Stimulated activated CD8-positive, alpha-beta memory T cell treated with anti-CD3 and anti-CD28 coated beads, Interleukin-7, amount 100 ng/mL, for 4 hours (primary cell): ENCODE results near the gene PGR.

Experiments
- DNase-seq, 2 donors: peaks; one replicate each; pipeline ENCODE4 v3.0.0-alpha.2; 2020; ENCODE audit warnings: low read depth in 2 of 2

PGR gene

GRCh38 chr11:101129203-101129943 lies at the start of gene PGR:
PGR (minus strand) TSS chr11:101129813; CDS start chr11:101129070, 743 bp downstream.
- no peak for DNase-seq

GRCh38 chr11:101176381-101176780 lies 46.8 kb upstream of the PGR start:
- DNase-seq: no peak

- no peak for DNase-seq
Measured at GRCh38 chr11:101169944-101170343, 40.3 kb upstream of the PGR start.

GRCh38 chr11:101166038-101166437 lies 36.4 kb upstream of the PGR start:
- no peak for DNase-seq

GRCh38 chr11:101158119-101158518 lies 28.5 kb upstream of the PGR start:
- no peak for DNase-seq

GRCh38 chr11:101138245-101138930 lies 8.8 kb upstream of the PGR start:
- DNase-seq: no peak

GRCh38 chr11:101133190-101133589 lies 3.6 kb upstream of the PGR start:
- DNase-seq: no peak

- DNase-seq: no peak
Measured at GRCh38 chr11:101128571-101129202, 926 bp downstream of the PGR start.

- DNase-seq: no peak
Measured at GRCh38 chr11:101127699-101128570, 1.7 kb downstream of the PGR start.

GRCh38 chr11:101127197-101127698 lies 2.4 kb downstream of the PGR start:
- DNase-seq: no peak

- no peak for DNase-seq
Measured at GRCh38 chr11:101126551-101127196, 2.9 kb downstream of the PGR start.

GRCh38 chr11:101115671-101116160 lies 13.9 kb downstream of the PGR start:
- no peak for DNase-seq

GRCh38 chr11:101113540-101113939 lies 16.1 kb downstream of the PGR start:
- no peak for DNase-seq

- DNase-seq: no peak
Measured at GRCh38 chr11:101104716-101105115, 24.9 kb downstream of the PGR start.

- DNase-seq: no peak
Measured at GRCh38 chr11:101103433-101103832, 26.2 kb downstream of the PGR start.

- no peak for DNase-seq
Measured at GRCh38 chr11:101100601-101101000, 29.0 kb downstream of the PGR start.

GRCh38 chr11:101096036-101096704 lies 33.4 kb downstream of the PGR start:
- no peak for DNase-seq

GRCh38 chr11:101091781-101092180 lies 37.8 kb downstream of the PGR start:
- DNase-seq: no peak

- no peak for DNase-seq
Measured at GRCh38 chr11:101090679-101091270, 38.8 kb downstream of the PGR start.

GRCh38 chr11:101083335-101083734 lies 46.3 kb downstream of the PGR start:
- DNase-seq: no peak
